Type B pancreatic cell (in vitro differentiated cells): ENCODE measurements around the gene TKT. TPM values are rescaled to one million over a fixed set of nuclear protein-coding genes. Genes with fewer than 3 reads are reported as not detected.
"Not testable (repeated sequence)": the region's sequence is repeated elsewhere in the genome, so short reads cannot be mapped to it uniquely, and the experiment has no call there.

Experiments used
- DNase-seq: peaks from one replicate; pipeline ENCODE4 v3.0.0; 2021; ENCODE audit warnings: mixed read lengths; ENCODE audit not compliant: unreplicated experiment; ENCODE audit errors: extremely low spot score
- H3K27ac Mint-ChIP-seq: 2 replicates; pipeline ENCODE4 v1.8.0; 2021; ENCODE audit warnings: mild to moderate bottlenecking, mixed read lengths
- H3K27me3 Mint-ChIP-seq: 2 replicates; pipeline ENCODE4 v1.8.0; 2021; ENCODE audit warnings: mixed read lengths
- H3K36me3 Mint-ChIP-seq: 2 replicates; pipeline ENCODE4 v1.8.0; 2021; ENCODE audit warnings: mixed read lengths
- H3K4me1 Mint-ChIP-seq: one replicate; pipeline ENCODE4 v1.8.0; 2021; ENCODE audit warnings: mixed read lengths; ENCODE audit not compliant: unreplicated experiment
- H3K4me3 Mint-ChIP-seq: 2 replicates; pipeline ENCODE4 v1.8.0; 2021; ENCODE audit warnings: mild to moderate bottlenecking, mixed read lengths
- H3K9me3 Mint-ChIP-seq: 2 replicates; pipeline ENCODE4 v1.8.0; 2021; ENCODE audit warnings: mixed read lengths
- CTCF ChIP-seq: fragments of 200-600 bp; sonication (generic); conservative IDR thresholded peaks from 2 replicates; pipeline ENCODE4 v1.5.0; 2021; ENCODE audit warnings: antibody characterized with exemption, mild to moderate bottlenecking
- total RNA-seq: library from RNA; stranded (reverse); gene quantifications from 2 replicates; pipeline ENCODE4 v1.2.1, GENCODE V29; 2021; ENCODE audit warnings: low replicate concordance

TKT gene
- total RNA-seq, 1 donor from 2014 or later: 318 TPM

- no peak for DNase-seq
- no peak overlapping the region for H3K27ac Mint-ChIP-seq
- H3K4me1 Mint-ChIP-seq: no peaks in the 10 kb centered on the region
- H3K4me3 Mint-ChIP-seq: no peak overlapping the region
- no peaks in the 10 kb centered on the region for H3K9me3 Mint-ChIP-seq
- H3K36me3 Mint-ChIP-seq: no peaks in the 10 kb centered on the region
- H3K27me3 Mint-ChIP-seq: no peaks in the 10 kb centered on the region
- TF ChIP-seq CTCF: no peak
Measured at GRCh38 chr3:53278667-53279066, 22.8 kb upstream of the TKT start.

GRCh38 chr3:53274938-53275605, 19.2 kb upstream of the TKT start:
- Mint-ChIP-seq H3K36me3 (peaks cover 2% of the 10 kb centered on the region), H3K4me1 (peaks cover 5% of the 10 kb centered on the region), H3K27ac (peak overlapping the region; percentile 72), H3K9me3 (no peaks in the 10 kb centered on the region), H3K27me3 (no peaks in the 10 kb centered on the region), H3K4me3 (no peak overlapping the region)
- TF ChIP-seq CTCF: no peak
- DNase-seq: no peak

GRCh38 chr3:53273146-53273670, 17.4 kb upstream of the TKT start:
- H3K27ac Mint-ChIP-seq: peak overlapping the region; percentile 18
- no peak for DNase-seq
- no peak overlapping the region for H3K4me3 Mint-ChIP-seq
- H3K36me3 Mint-ChIP-seq: peaks cover 6% of the 10 kb centered on the region
- no peaks in the 10 kb centered on the region for H3K9me3 Mint-ChIP-seq
- H3K27me3 Mint-ChIP-seq: no peaks in the 10 kb centered on the region
- TF ChIP-seq CTCF: no peak
- peaks cover 11% of the 10 kb centered on the region for H3K4me1 Mint-ChIP-seq

- no peaks in the 10 kb centered on the region for H3K27me3 Mint-ChIP-seq
- no peak for TF ChIP-seq CTCF
- H3K9me3 Mint-ChIP-seq: no peaks in the 10 kb centered on the region
- peaks cover 6% of the 10 kb centered on the region for H3K36me3 Mint-ChIP-seq
- H3K4me3 Mint-ChIP-seq: peak overlapping the region; percentile 78
- peak; percentile 78 for DNase-seq
- H3K27ac Mint-ChIP-seq: peak overlapping the region; percentile 99
- peaks cover 11% of the 10 kb centered on the region for H3K4me1 Mint-ChIP-seq
Measured at GRCh38 chr3:53269888-53270880, 14.4 kb upstream of the TKT start.

GRCh38 chr3:53269193-53269592, 13.4 kb upstream of the TKT start:
- H3K36me3 Mint-ChIP-seq, H3K27ac Mint-ChIP-seq, H3K27me3 Mint-ChIP-seq, DNase-seq, H3K4me3 Mint-ChIP-seq, H3K9me3 Mint-ChIP-seq: not testable (repeated sequence)
- H3K4me1 Mint-ChIP-seq: peaks cover 15% of the 10 kb centered on the region

- Mint-ChIP-seq H3K36me3 (peaks cover 6% of the 10 kb centered on the region), H3K27me3 (no peaks in the 10 kb centered on the region), H3K9me3 (no peaks in the 10 kb centered on the region), H3K4me1 (peaks cover 15% of the 10 kb centered on the region), H3K27ac (peak overlapping the region; percentile 3), H3K4me3 (no peak overlapping the region)
- TF ChIP-seq CTCF: no peak
- no peak for DNase-seq
Measured at GRCh38 chr3:53267766-53268165, 11.9 kb upstream of the TKT start.
